BE2C (cell line): Measurements from ENCODE around the gene HDC.

Experiments
- DNase-seq: peaks from one replicate; pipeline ENCODE4 v3.0.0-alpha.2; 2020
- H3K27me3 ChIP-seq: fragments of 250-450 bp; sonication (Bioruptor Pico); 2 replicates; pipeline ENCODE4 v1.5.1; 2020; ENCODE audit warnings: mild to moderate bottlenecking
- H3K36me3 ChIP-seq: fragments of 250-450 bp; sonication (Bioruptor Pico); 2 replicates; pipeline ENCODE4 v1.5.1; 2020; ENCODE audit warnings: mild to moderate bottlenecking
- H3K4me1 ChIP-seq: fragments of 250-450 bp; sonication (Bioruptor Pico); 2 replicates; pipeline ENCODE4 v1.5.1; 2020
- H3K4me3 ChIP-seq: 2 replicates; pipeline ENCODE4 v1.5.1; 2011; ENCODE audit warnings: low read depth, low read length
- H3K9me3 ChIP-seq: fragments of 250-450 bp; sonication (Bioruptor Pico); 2 replicates; pipeline ENCODE4 v1.5.1; 2020
- CTCF ChIP-seq: IDR thresholded peaks from 2 replicates; pipeline ENCODE4 v1.5.1; 2012; ENCODE audit warnings: mild to moderate bottlenecking, low read depth, low read length

HDC gene

GRCh38 chr15:50260969-50261496 lies 4.5 kb downstream of the HDC start:
- no peak overlapping the region for H3K4me3 ChIP-seq
- no peaks in the 10 kb centered on the region for H3K4me1 ChIP-seq
- H3K36me3 ChIP-seq = no peaks in the 10 kb centered on the region
- H3K27me3 ChIP-seq = no peaks in the 10 kb centered on the region; the same call in none of the 2 replicates
- H3K9me3 ChIP-seq = no peaks in the 10 kb centered on the region
- no peak for DNase-seq
- no peak for TF ChIP-seq CTCF

GRCh38 chr15:50259276-50259675 lies 6.2 kb downstream of the HDC start:
- no peaks in the 10 kb centered on the region for H3K9me3 ChIP-seq
- H3K36me3 ChIP-seq = no peaks in the 10 kb centered on the region
- no peak for TF ChIP-seq CTCF
- H3K4me3 ChIP-seq = no peak overlapping the region
- H3K4me1 ChIP-seq = no peaks in the 10 kb centered on the region
- DNase-seq = no peak
- no peaks in the 10 kb centered on the region; the same call in 1 of the 2 replicates for H3K27me3 ChIP-seq

GRCh38 chr15:50257924-50258323 lies 7.6 kb downstream of the HDC start:
- Histone ChIP-seq H3K27me3 (no peaks in the 10 kb centered on the region; the same call in 1 of the 2 replicates), H3K4me3 (no peak overlapping the region), H3K36me3 (no peaks in the 10 kb centered on the region), H3K9me3 (no peaks in the 10 kb centered on the region), H3K4me1 (no peaks in the 10 kb centered on the region)
- no peak for DNase-seq
- no peak for TF ChIP-seq CTCF

GRCh38 chr15:50257332-50257731 lies 8.2 kb downstream of the HDC start:
- no peak overlapping the region for H3K4me3 ChIP-seq
- H3K27me3 ChIP-seq = no peaks in the 10 kb centered on the region; the same call in 1 of the 2 replicates
- H3K9me3 ChIP-seq = no peaks in the 10 kb centered on the region
- no peaks in the 10 kb centered on the region for H3K4me1 ChIP-seq
- H3K36me3 ChIP-seq = no peaks in the 10 kb centered on the region
- no peak for TF ChIP-seq CTCF
- no peak for DNase-seq

- Histone ChIP-seq H3K9me3 (no peaks in the 10 kb centered on the region), H3K4me3 (no peak overlapping the region), H3K4me1 (no peaks in the 10 kb centered on the region), H3K36me3 (no peaks in the 10 kb centered on the region), H3K27me3 (no peaks in the 10 kb centered on the region; the same call in 1 of the 2 replicates)
- DNase-seq = no peak
- no peak for TF ChIP-seq CTCF
Observed at GRCh38 chr15:50256188-50257041, 9.1 kb downstream of the HDC start.

GRCh38 chr15:50252556-50252955 lies 13.0 kb downstream of the HDC start:
- no peak overlapping the region for H3K4me3 ChIP-seq
- no peak for TF ChIP-seq CTCF
- H3K9me3 ChIP-seq = no peaks in the 10 kb centered on the region

More at GRCh38 chr15:50252556-50252955, 13.0 kb downstream of the HDC start:
- DNase-seq = no peak
- Histone ChIP-seq H3K4me1 (no peaks in the 10 kb centered on the region), H3K27me3 (no peaks in the 10 kb centered on the region), H3K36me3 (no peaks in the 10 kb centered on the region)
